Measurements from ENCODE around the gene AAK1.

DNA sequence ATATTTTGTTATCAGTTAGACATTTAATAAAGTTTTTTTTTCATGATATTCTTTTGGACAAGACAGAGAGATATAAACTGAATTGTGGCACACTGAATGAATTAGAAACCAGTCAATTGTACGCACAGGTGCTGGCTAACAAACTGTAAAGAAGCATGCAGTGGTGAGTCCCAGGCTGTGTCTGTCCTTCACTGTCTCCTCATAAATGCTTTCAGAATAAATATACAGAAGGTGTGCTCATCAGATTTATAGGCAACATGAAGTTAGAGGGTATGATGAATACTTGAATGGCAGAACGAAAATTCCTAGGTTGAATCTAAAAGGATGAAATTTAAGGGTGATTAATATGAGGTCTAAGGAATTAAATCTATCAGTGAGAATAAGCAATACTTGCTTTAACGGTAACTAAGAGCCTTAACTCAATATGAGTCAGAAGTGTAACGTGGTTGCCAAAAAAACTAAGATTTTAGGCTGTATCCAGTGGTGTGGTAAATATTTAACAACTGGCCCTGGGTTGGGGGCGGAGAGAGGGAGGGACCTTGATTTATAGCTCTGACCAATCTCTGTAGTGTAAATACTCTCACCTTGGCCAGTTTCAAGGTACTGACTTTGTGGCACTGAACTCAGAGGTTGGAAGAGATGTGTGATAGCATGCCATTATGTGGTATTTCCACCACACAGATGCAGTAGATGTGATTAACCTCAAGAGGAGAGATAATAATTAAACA lies 41.9 kb upstream of the AAK1 start:
- TF ChIP-seq, protein P1, sequence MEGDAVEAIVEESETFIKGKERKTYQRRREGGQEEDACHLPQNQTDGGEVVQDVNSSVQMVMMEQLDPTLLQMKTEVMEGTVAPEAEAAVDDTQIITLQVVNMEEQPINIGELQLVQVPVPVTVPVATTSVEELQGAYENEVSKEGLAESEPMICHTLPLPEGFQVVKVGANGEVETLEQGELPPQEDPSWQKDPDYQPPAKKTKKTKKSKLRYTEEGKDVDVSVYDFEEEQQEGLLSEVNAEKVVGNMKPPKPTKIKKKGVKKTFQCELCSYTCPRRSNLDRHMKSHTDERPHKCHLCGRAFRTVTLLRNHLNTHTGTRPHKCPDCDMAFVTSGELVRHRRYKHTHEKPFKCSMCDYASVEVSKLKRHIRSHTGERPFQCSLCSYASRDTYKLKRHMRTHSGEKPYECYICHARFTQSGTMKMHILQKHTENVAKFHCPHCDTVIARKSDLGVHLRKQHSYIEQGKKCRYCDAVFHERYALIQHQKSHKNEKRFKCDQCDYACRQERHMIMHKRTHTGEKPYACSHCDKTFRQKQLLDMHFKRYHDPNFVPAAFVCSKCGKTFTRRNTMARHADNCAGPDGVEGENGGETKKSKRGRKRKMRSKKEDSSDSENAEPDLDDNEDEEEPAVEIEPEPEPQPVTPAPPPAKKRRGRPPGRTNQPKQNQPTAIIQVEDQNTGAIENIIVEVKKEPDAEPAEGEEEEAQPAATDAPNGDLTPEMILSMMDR (IDR thresholded peaks at IDR 0.05): no peak
- no peak for TF ChIP-seq POLR2A (IDR thresholded peaks at IDR 0.05)

Data from stomach (tissue), 4 donors.